GM18909 (cell line): Measurements from ENCODE around the gene SEZ6L2.
A peak's percentile ranks its signal among the peaks of the same experiment; 100 is the strongest.
"Not testable (repeated sequence)": the region's sequence is repeated elsewhere in the genome, so short reads cannot be mapped to it uniquely, and the experiment has no call there.

Source experiments
- ATAC-seq: cut with Tn5 transposase; IDR thresholded peaks from one replicate; pipeline ENCODE4 v1.9.1; 2021; ENCODE audit warnings: mild to moderate bottlenecking; ENCODE audit not compliant: unreplicated experiment, poor library complexity

SEZ6L2 gene

DNA sequence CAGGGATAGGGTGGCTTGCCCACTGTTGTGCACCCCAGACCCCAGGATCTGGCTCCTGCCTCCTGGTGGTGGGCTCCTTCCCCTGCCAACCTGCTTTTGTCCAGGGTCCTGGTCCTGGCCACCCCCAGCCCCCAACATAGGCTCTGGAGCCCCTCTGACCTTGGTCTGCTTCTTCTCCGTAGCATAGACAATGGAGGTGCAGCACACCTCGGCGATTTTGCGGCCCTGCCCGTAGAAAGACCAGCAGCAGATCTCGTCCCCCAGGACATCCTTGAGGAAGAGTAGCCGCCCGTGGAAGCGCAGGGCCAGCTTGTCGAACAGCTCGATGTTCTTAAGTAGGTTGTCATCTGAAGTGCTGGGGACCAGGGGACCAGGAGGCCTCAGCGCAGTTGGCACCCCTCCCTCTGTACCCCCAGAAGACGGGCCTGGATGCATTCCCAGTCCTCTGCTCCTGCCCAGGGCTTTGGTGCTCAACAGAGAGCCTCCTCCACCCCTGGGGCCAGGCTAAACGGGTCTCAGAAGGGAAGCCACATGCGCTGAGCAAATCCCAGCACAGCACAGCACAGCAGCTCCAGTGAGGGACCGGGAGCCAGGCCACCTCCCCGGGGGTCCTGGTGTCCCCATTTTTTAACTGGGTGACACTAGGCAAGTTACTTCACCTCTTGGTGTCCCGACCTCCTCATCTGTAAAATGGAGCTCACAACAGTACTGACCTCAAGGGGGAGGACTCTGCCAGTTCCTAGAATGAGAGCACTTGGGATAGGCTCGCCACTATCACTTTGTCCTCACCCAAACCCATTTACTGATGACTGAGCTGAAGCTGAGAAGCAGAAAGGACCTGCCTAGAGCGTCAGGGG, 11.7 kb upstream of the SEZ6L2 start:
- ATAC-seq = no peak

DNA sequence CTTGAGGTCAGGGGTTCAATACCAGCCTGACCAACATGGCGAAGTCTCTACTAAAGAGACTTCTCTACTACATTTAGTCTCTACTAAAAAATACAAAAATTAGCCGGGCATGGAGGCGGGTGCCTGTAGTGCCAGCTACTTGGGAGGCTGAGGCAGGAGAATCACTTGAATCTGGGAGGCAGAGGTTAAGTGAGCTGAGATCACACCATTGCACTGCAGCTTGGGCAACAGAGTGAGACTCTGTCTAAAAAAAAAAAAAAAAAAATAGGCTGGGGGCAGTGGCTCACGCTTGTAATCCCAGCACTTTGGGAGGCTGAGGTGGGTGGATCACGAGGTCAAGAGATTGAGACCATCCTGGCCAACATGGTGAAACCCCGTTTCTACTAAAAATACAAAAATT, 10.5 kb upstream of the SEZ6L2 start:
- not testable (repeated sequence) for ATAC-seq

DNA sequence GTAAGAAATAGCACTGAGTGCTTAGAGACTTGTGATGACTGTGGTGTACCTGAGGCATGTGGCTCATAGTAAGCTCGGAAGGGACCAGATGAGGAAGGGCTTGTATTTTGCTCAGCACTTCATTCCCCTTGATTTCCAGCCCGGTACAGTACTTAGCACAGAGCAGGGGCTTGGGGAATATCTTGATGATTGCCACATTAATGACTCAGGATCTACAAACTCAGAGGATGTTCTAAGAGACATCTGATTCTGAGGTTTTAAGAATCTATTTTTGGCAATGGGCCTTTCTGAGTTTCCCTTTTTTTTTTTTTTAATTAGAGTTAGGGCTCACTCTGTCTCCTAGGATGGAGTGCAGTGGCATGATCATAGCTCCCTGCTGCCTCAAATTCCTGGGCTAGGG, 10.0 kb upstream of the SEZ6L2 start:
- no peak for ATAC-seq

DNA sequence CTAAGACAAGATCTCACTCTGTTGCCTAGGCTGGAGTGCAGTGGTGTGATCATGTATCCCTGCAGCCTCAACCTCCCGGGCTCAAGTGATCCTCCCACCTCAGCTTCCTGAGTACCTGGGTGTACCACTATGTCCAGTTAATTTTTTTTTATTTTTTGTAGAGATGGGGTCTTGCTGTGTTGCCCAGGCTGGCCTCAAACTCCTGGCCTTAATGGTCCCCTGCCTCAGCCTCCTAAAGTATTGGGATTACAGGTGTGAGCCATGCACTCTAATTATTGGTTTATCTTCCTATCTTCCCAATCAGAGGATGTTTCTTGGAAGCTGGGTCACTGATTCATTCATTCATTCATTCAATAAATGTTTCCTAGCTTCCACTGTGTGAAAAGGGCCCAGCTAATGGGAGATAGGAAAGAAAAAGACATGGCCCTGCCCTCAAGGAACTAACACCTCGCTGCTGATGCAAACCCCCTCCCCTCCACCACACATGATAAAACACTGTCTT, 9.4 kb upstream of the SEZ6L2 start:
- ATAC-seq = no peak

DNA sequence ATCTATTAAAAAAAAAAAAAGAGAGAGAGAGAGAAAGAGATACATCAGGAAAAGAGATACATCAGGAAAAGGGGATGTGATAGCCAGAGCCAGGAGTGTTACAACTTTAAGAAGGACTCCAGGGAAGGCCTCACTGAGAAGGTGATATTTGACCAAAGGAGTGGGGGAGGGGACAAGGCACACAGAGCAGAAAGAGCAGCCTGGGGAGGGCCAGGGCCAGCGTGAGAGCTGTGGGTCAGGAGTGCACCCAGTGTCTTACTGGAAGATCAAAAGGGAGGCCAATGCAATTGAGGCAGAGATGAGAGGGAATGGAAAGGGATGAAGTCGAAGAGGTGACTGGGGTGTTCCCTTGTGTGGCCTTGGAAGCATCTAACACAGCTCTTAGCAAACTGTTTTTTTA, 8.6 kb upstream of the SEZ6L2 start:
- ATAC-seq = no peak

DNA sequence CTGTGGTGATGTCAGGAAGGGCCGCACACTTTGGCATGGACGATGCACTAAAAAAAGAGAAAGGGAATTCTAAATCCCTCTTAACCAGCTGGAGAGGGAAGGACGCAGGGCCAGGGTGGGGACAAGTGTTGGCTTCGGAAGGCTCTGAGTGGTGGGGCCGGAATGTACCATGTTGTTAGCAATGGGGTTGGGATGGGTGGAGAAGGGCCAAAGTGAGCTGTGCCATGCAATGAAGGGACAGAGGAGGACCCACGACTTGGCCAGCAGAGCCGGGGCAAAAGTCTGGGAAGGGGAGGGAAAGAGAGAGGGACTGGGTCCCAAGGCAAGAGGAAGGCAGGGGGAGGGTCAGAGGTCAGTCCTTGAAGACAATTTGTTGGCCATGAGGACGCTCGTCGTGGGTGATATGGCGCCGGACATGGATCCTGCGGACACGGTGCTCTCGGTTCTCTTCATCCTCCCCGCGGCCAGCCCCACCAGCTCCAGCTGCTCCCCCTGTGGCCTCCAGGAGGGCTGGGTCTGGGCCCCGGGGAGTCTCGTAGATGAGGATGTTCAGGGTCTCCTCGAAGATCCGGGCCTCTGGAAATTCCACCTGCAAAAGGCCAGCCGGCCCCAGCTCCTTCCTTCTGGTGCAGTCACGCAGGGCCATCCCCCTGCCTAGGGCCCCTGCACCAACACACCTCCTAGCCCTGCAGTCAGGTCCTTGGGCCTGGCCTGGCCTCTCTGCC, 7.3 kb upstream of the SEZ6L2 start:
- ATAC-seq = no peak

DNA sequence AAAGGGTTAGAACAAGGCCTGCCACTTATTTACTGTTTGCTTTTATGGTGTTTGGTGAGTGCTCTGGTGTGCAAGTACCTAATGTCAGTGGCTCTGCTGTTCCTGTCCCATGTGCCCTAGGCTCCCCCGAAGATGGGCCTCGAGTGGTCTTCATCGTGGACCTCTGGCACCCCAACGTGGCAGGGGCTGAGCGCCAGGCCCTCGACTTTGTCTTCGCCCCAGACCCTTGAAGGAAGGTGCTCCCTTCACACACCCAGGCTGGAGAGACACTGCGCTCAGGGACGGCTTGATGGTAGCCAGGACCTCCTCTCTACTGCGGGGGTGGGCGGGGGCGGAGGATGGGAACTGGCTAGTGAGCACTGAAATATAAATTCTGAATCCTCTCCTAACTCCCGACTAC, 6.3 kb upstream of the SEZ6L2 start:
- ATAC-seq = no peak

DNA sequence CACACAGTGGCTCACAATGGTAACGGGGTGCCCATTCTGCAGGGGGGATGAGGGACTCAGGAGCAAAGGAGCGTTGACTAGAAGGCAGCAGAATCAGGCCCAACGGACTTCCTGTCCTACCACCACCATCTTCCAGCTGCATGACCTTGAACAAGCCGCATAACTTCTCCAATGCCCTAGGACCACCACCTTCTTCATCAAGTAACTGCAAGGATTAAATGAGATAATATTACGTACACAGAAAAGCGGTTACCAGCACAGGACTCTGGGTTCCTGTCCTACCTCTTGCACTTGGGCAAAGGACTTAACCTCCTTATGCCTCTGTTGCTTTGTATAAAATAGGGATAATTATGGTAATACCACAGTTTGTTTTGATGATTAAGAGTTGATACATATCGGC, 5.6 kb upstream of the SEZ6L2 start:
- ATAC-seq = no peak

DNA sequence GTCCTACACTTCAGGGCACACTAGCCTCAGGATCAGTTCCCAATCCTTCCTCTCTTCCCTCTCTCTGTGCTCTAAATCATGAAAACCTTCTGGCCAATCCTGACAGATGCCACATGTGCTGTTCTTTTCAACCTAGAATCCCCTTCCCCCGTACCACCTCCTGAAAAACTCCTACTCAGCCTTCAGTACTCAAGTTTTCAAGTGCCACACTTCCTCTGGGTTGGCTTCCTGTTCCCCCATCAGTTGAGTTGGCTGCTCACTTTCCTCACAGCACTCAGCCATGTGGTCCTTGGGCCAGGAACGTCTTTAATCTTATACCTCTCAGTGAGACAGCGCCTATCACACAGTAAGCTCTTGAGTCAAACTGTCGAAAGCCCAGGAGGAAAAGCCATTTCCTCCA, 4.2 kb upstream of the SEZ6L2 start:
- no peak for ATAC-seq

DNA sequence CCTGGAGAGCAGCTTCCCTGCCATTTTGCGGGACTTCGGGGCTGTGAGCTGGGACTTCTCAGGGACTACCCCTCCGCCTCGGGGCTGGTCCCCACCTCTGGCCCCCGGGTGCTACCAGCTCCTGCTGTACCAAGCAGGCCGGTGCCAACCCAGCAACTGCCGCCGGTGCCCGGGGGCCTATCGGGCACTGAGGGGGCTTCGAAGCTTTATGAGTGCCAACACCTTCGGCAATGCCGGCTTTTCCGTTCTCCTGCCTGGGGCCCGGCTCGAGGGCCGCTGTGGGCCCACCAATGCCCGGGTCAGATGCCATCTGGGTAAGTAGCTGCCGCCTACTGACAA, 2.2 kb upstream of the SEZ6L2 start:
- ATAC-seq = no peak

DNA sequence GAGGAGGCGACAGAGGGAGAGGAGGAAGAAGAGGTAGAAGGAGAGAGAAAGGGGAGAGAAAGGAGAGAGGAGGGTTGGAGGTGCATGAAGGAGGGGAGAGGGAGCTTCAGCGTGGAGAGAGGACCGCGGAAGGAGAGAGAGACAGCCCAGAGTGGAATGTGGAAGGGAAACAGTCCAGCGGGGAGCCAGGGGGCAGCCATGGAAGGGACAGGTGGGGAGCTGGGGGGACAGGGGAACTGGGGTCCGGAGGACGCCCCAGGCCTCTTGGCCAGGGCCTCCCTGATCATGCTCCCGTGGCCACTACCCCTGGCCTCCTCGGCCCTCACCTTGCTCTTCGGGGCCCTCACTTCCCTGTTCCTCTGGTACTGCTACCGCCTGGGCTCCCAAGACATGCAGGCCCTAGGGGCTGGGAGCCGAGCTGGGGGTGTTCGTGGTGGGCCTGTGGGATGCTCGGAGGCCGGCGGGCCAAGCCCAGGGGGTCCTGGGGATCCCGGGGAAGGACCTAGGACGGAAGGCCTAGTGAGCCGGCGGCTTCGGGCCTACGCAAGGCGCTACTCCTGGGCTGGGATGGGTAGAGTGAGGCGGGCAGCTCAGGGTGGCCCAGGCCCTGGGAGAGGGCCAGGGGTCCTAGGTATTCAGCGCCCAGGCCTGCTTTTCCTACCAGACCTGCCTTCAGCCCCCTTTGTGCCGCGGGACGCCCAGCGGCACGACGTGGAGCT, 1.7 kb upstream of the SEZ6L2 start:
- ATAC-seq = no peak

DNA sequence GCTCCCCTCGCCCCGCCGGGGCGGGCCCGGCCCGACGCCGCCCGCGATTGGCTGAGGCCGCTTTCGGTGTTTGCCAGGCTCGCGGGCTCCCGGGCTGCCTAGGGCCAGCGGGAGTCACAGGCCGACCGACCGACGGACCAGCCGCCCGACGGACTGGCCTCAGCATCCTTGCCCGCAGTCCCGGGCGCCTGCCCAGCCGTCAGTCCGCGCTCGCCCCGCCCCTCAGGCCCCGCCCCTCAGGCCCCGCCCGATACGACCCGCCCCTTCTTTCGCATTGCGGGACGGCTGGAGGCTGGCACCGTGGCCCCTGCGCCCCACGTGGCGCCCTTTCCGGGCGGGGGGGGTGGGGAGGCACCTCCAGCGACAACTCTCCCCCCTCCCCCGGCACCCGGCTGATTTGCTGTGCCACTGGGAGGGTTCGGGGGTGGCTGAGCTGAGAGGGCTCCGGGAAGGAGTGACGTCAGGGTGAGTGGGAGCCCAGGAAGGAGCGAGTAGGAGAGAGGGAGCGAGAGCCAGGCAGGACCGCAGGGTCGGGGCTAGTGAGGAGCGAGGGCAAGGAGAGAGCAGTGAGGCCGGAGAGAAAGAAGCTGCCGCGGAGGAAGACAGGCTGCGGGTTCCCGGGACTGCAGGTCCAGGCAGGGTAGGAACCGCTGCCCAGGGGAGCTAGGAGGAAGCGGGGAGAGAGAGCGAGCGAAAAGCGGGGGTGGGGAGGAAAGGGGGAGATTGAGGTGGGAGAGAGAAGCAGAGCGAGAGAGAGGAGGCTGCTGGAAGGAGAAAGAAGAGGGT, 945 bp upstream of the SEZ6L2 start, which contains the start of gene ASPHD1:
ASPHD1 (plus strand) TSS at position 387 of the 786 bp plus-strand sequence. CDS start 484 bp downstream, outside the sequence.
- peak; percentile 61 for ATAC-seq

DNA sequence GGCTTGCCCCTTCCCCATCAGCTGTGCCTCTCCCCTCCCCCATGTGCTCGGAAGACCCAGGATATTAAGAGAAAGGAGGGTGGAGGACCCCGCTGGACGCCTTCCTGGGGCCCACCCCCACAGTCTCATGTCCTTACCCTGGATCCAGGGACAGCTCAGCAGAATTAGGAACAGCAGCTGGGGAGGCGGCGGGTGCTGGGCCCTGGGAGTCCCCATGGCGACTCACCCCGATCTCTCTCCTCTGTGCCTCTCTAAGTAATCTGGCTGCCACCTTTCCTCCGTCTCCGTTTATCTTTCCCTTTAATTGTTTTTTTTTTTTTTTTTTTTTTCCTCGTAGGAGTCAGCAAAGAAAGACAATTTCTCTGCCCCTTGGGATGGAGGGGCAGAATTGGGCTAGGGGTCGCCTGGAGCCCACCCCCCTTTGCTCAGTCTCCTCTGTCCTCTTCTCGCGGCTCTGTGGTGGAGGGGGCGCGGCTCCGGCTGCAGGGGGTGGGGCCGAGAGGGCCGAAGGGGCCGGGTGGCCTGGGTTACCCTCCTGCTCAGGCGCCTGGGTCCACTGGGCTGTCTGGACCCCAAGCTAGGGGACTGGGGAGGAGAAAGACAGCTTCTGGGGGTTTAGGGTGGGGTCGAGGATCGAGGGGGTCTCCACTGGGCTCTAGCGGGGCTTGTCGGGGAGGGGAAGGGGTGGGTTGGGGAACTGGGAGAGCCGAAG, 390 bp downstream of the SEZ6L2 start:
- no peak for ATAC-seq

DNA sequence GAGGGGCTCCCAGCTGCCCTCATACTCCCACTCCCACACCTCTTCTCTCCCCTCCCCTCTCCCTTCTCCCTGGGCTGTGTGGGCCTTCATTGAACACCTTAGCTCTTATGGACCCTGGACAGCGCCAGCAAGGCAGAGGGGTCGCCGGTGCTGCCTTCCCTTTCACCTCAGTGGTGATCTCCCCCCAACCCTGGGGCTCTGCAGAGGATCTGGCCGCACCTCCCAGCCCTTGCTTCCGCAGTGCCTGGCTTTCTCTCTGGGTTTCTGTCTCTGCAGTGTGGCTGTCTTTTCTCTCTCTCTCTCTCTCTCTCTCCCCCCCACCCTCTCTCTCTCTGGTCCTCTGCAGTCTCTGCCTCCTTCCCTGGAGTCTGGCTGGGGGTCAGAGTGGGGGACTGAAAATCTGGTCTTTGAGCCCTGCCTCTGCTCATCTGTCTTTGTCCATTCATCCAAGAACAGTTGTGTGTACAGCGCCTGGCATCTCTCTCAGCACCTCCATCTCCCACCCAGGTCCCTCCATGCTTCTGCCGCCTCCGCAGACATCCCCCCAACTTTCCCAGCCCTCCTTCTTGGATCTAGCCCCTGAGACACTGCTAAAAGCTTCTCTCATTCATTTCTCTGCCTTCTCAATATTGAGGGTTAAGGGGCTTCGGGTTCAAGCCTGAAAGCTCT, 1.1 kb downstream of the SEZ6L2 start:
- ATAC-seq = no peak

DNA sequence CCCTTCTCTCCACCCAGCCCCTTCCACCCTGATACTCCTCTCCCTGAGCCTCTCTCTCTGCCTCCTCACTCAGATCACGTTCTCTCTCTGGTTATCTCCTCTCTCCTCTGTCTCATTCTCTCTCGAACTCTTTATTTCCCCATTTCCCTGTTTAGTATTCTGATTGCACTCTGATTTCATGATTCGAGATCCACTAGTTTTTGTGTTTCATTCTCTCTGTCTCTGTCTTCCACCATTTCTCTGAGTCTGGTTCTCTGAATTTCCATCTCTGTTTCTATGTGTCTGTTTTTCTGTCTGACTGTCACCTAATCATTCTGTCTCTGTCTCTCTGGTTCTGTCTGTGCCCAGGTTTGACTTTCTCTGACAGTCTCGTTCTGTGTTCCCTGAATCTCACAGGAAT, 2.0 kb downstream of the SEZ6L2 start:
- no peak for ATAC-seq

DNA sequence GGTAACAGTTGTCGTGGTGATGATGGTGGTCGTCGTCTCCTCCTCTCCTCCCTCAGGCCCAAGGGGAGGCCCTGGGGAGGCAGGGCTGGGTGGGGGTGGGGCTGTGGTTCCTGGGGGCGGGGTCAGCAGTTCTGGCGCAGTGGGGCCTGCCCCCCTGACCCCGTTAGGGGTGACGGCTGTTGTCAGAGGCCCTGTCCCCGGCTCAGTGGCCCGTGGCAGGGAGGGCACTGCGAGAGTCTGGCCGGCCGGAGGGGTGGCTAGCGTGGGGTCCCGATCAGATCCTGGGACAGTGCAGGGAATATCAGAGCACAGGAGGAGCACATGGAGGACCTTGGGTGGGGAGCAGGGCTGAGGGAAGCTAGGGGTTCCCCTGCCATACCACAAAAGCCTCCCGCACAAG, 2.5 kb downstream of the SEZ6L2 start:
- ATAC-seq = no peak

DNA sequence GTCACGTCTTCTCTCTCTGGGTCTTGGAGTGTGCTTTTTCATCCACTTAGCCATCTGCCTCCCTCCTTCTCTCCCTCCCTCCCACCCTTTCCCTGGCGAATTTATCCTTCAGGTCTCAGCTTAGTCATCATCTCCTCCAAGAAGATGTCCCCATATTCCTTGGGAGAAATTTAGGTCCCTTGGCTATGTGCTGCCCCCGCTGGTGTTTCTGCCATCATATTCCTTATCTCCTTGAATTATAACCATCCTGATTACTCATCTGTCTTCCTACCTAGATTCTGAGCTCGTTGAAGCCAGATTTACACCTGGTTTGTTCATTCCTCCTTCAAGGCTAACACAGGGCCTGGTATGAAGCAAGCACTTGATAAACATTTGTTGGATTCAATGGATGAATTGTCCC, 5.0 kb downstream of the SEZ6L2 start:
- no peak for ATAC-seq

DNA sequence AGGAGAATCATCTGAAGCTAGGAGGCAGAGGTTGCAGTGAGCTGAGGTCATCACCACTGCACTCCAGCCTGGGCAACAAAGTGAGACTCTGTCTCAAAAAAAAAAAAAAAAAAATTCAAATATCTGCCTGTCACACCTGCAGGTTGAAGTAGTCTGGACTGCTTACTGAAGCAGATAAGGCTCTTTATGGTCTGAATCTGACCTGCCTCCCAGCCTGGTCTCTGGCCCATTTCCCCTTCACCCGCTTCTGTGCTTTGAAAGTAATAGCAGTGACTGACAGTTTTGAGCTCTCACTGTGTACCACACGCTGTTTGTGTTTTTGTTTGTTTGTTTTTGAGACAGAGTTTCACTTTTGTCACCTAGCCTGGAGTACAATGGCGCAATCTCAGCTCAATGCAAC, 5.8 kb downstream of the SEZ6L2 start:
- ATAC-seq = no peak

DNA sequence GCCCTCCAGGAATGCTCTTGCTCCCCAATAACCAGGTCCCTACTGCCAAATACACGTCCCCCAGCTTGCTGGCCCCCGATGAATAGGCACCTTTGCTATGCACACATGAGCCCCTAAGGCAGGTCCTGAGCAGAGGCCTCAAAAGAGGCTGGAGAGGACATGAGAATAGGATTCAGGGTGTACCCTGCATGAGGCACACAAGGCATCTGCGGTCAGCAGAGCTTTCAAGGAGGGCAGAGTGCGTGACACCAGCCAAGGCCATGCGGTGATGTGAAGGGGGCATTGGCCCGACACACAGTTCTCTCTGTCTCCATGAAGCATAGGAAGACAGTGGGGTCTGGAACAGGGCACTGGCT, 6.9 kb downstream of the SEZ6L2 start:
- no peak for ATAC-seq
